ENCODE results near the gene FGFRL1. TPM values are rescaled to one million over a fixed set of nuclear protein-coding genes. Genes with fewer than 3 reads are reported as not detected.

The FGFRL1 gene
- total RNA-seq, 2 donors from 2014 or later, result 16.0 to 34.7 TPM

GRCh38 chr4:965048-965765 lies 46.2 kb upstream of the FGFRL1 start:
- Histone ChIP-seq H3K4me3 (no peak overlapping the region), H3K36me3 (peaks cover 3% of the 10 kb centered on the region), H3K9ac (ENCODE audit: low read depth in 2 of 2, low read length in 2 of 2) (no peak overlapping the region), H3K27ac (no peak overlapping the region), H3K27me3 (no peaks in the 10 kb centered on the region), H3K4me1 (peaks cover 4% of the 10 kb centered on the region), H3K9me3 (no peaks in the 10 kb centered on the region)
- no peak for TF ChIP-seq CTCF (IDR thresholded peaks at IDR 0.05)
- intact Hi-C loops (cut with DNase I), result no loop called here
- DNase-seq, result no peak

- Histone ChIP-seq H3K9ac (ENCODE audit: low read depth in 2 of 2, low read length in 2 of 2) (no peak overlapping the region), H3K36me3 (peaks cover 3% of the 10 kb centered on the region), H3K27me3 (no peaks in the 10 kb centered on the region), H3K4me3 (no peak overlapping the region), H3K9me3 (no peaks in the 10 kb centered on the region), H3K4me1 (peaks cover 10% of the 10 kb centered on the region), H3K27ac (no peak overlapping the region)
- TF ChIP-seq CTCF (IDR thresholded peaks at IDR 0.05), result no peak
- DNase-seq, result no peak
- intact Hi-C loops (cut with DNase I), result no loop called here
Observed at GRCh38 chr4:965766-966134, 45.7 kb upstream of the FGFRL1 start.

- Histone ChIP-seq H3K36me3 (peaks cover 3% of the 10 kb centered on the region), H3K27ac (no peak overlapping the region), H3K4me1 (peaks cover 16% of the 10 kb centered on the region), H3K9me3 (no peaks in the 10 kb centered on the region), H3K4me3 (no peak overlapping the region), H3K27me3 (no peaks in the 10 kb centered on the region), H3K9ac (ENCODE audit: low read depth in 2 of 2, low read length in 2 of 2) (no peak overlapping the region)
- no peak for TF ChIP-seq CTCF (IDR thresholded peaks at IDR 0.05)
- no peak for DNase-seq
- intact Hi-C loops (cut with DNase I), result no loop called here
Observed at GRCh38 chr4:966266-967112, 44.9 kb upstream of the FGFRL1 start.

- Histone ChIP-seq H3K27me3 (no peaks in the 10 kb centered on the region), H3K4me3 (no peak overlapping the region), H3K4me1 (peaks cover 17% of the 10 kb centered on the region), H3K36me3 (peaks cover 3% of the 10 kb centered on the region), H3K9me3 (no peaks in the 10 kb centered on the region), H3K27ac (no peak overlapping the region), H3K9ac (ENCODE audit: low read depth in 2 of 2, low read length in 2 of 2) (no peak overlapping the region)
- DNase-seq, result no peak
- TF ChIP-seq CTCF (IDR thresholded peaks at IDR 0.05), result no peak
- intact Hi-C loops (cut with DNase I), result no loop called here
Observed at GRCh38 chr4:967113-968104, 44.0 kb upstream of the FGFRL1 start.

- DNase-seq, result no peak
- no peak for TF ChIP-seq CTCF (IDR thresholded peaks at IDR 0.05)
- intact Hi-C loops (cut with DNase I), result no loop called here
- H3K9ac ChIP-seq (ENCODE audit: low read depth in 2 of 2, low read length in 2 of 2), result no peak overlapping the region
- no peak overlapping the region for H3K27ac ChIP-seq
- no peak overlapping the region for H3K4me3 ChIP-seq
- no peaks in the 10 kb centered on the region for H3K27me3 ChIP-seq
- H3K4me1 ChIP-seq, result peaks cover 20% of the 10 kb centered on the region
- H3K9me3 ChIP-seq, result no peaks in the 10 kb centered on the region
- H3K36me3 ChIP-seq, result peaks cover 3% of the 10 kb centered on the region
Observed at GRCh38 chr4:968221-968620, 43.2 kb upstream of the FGFRL1 start.

Data from colonic mucosa (tissue), 4 donors.